K562 (cell line): ENCODE measurements around the gene CALHM4. TPM values are rescaled to one million over a fixed set of nuclear protein-coding genes. Genes with fewer than 3 reads are reported as not detected.

ENCODE experiments used
- ARHGAP35 ChIP-seq: fragments of 450-650 bp; IDR thresholded peaks from 2 replicates; pipeline ENCODE4 v1.6.1; 2018; ENCODE audit not compliant: partially characterized antibody
- CHD7 ChIP-seq: fragments of 200-600 bp; sonication (generic); IDR thresholded peaks from one replicate; pipeline ENCODE4 v1.6.1; 2012; ENCODE audit warnings: mild to moderate bottlenecking, low read depth, low read length, inconsistent platforms
- CUX1 ChIP-seq: fragments of 200-800 bp; sonication (Bioruptor generic); IDR thresholded peaks from 2 replicates; pipeline ENCODE4 v1.6.1; 2016; ENCODE audit warnings: missing genetic modification characterization, missing compliant biosample characterization
- EGR1 ChIP-seq: fragments of 450-650 bp; conservative IDR thresholded peaks from 2 replicates; pipeline ENCODE4 v1.6.1; 2017; ENCODE audit warnings: mild to moderate bottlenecking
- ETS1 ChIP-seq: conservative IDR thresholded peaks from 2 replicates; pipeline ENCODE4 v1.6.1; 2011; ENCODE audit warnings: low read depth, mild to moderate bottlenecking, low read length; ENCODE audit not compliant: control insufficient read depth
- KDM5B ChIP-seq: fragments of 200-600 bp; sonication (generic); IDR thresholded peaks from 2 replicates; pipeline ENCODE4 v1.6.1; 2012; ENCODE audit warnings: low read depth, mild to moderate bottlenecking, moderate library complexity, low read length, control low read depth, inconsistent platforms; ENCODE audit not compliant: insufficient replicate concordance
- MBD2 ChIP-seq: sonication (generic); IDR thresholded peaks from 2 replicates; pipeline ENCODE4 v1.6.1; 2016; ENCODE audit warnings: low read depth, borderline replicate concordance
- NFATC3 ChIP-seq: fragments of 450-650 bp; IDR thresholded peaks from 2 replicates; pipeline ENCODE4 v1.6.1; 2017; ENCODE audit warnings: mild to moderate bottlenecking
- polyA plus RNA-seq, 8 experiments: library from polyadenylated mRNA; depleted of rRNA in 4 of 8; stranded (reverse) in 5 of 8; unstranded in 3 of 8; fragments of >200 nt; fragmentation: Nextera tagmentation in 2 of 8; fragmentation: Illumina TruSeq in 1 of 8; extraction: Ambion mirVana in 2 of 8; extraction: Trizol in 1 of 8; gene quantifications; 2 replicates each; pipeline versions ENCODE4 v1.2.1 to v1.2.3, GENCODE V29; 2011 to 2014; ENCODE audit warnings: inconsistent platforms in 1 of 8, missing spikeins in 1 of 8
- total RNA-seq, 7 experiments: library from RNA; depleted of rRNA in 6 of 7; stranded (reverse); fragments of >200 nt in 6 of 7; fragmentation: Illumina TruSeq in 2 of 7; extraction: Trizol in 2 of 7; gene quantifications; 2 replicates each; pipeline versions ENCODE4 v1.2.1 to v1.2.3, GENCODE V29; 2011 to 2021; ENCODE audit warnings: low replicate concordance in 1 of 7

Gene CALHM4
- total and polyA plus RNA-seq, 9 of the 15 experiments (the other 6 are each of a cell fraction or from before 2014, with no cell fraction given), result not detected

GRCh38 chr6:116596815-116597214 lies 43.3 kb downstream of the CALHM4 start (continued):
- TF ChIP-seq CHD7 (no peak), ETS1 (no peak), CUX1 (CRISPR knock-in tag) (no peak), ARHGAP35 (no peak), NFATC3 (no peak), EGR1 (no peak), MBD2 (no peak), KDM5B (no peak)
